Measurements from ENCODE around the gene BCL2L13.
A peak's percentile ranks its signal among the peaks of the same experiment; 100 is the strongest.

DNA sequence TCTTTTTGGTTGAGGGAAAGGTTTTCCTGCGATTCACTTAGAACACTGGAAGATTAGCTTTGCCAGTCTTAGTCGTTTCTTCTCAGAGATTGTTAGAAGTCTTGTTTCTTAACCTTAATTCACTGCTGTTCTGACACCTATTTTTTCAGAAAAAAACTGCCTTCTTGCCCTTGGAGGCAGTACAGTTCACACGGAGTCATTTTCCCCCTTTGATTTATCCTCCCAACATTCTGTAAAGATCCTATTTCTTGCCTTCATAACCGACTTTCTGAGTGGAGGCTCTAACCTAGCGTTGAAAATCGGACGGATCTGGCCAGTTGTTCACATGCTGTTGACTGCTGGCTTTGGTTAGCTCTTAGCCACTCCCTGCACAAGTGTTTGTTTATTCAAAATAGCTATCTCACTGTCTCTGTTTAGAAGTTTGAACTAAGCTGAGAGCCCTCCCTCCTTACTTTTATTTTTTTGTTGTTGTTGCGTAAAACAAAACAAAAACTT is 737 bp downstream of the BCL2L13 start:
- TF ChIP-seq EP300 (IDR thresholded peaks at IDR 0.05), result no peak
- TF ChIP-seq POLR2A (IDR thresholded peaks at IDR 0.05), result peak in 2 of 4 donors; percentile 4 to 38
